Measurements from ENCODE around the gene DLG2.
"Not testable (repeated sequence)": the region's sequence is repeated elsewhere in the genome, so short reads cannot be mapped to it uniquely, and the experiment has no call there.

DLG2 gene

DNA sequence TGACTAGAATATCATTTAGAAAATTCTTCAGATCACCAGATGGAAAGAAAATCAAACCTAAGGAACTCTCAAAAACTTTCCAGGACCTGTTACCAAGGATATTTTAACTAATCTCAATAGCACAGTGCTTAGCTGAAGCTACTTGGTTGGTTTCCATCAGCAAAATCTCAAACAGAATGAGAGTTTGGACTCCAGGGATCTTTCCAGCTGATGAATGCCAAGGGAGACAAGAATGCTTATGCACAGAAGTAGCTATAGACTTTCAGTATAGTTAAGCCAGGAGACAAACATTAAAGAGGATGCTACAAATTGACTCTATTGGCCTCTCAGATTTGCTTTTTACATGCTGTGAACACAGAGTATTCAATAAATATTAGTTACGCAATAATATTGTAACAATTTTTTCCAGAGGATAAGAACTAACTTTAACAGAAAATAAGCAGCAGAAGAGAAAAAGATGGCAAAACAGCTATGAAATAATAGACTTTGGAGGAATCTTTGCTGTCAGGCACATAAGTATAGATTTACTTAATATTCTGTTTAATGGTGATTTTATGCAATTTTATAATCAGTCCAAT, 331.4 kb downstream of the DLG2 start:
- TF ChIP-seq, protein P1, sequence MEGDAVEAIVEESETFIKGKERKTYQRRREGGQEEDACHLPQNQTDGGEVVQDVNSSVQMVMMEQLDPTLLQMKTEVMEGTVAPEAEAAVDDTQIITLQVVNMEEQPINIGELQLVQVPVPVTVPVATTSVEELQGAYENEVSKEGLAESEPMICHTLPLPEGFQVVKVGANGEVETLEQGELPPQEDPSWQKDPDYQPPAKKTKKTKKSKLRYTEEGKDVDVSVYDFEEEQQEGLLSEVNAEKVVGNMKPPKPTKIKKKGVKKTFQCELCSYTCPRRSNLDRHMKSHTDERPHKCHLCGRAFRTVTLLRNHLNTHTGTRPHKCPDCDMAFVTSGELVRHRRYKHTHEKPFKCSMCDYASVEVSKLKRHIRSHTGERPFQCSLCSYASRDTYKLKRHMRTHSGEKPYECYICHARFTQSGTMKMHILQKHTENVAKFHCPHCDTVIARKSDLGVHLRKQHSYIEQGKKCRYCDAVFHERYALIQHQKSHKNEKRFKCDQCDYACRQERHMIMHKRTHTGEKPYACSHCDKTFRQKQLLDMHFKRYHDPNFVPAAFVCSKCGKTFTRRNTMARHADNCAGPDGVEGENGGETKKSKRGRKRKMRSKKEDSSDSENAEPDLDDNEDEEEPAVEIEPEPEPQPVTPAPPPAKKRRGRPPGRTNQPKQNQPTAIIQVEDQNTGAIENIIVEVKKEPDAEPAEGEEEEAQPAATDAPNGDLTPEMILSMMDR (IDR thresholded peaks at IDR 0.05; ENCODE audit: low read depth, low read length): no peak
- H3K4me3 ChIP-seq (ENCODE audit: low read depth, low read length): no peak overlapping the region

DNA sequence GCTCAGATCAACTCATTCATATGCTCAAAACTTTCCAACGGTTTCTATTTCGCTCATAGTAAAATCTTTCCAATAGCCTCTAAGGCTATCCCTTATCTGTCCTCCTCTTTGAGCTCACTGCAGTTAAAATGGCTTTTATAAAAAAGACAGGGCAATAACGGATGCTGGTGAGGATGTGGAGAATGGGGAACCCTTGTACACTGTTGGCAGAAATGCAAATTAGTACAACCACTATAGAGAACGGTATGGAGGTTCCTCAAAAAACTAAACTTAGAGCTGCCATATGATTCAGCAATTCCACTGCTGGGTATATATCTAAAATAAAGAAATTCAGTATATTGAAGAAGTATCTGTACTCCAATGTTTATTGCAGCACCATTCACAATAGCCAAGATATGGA, 345.6 kb downstream of the DLG2 start:
- TF ChIP-seq, protein P1 (IDR thresholded peaks at IDR 0.05; ENCODE audit: low read depth, low read length): no peak
- no peak overlapping the region for H3K4me3 ChIP-seq (ENCODE audit: low read depth, low read length)

DNA sequence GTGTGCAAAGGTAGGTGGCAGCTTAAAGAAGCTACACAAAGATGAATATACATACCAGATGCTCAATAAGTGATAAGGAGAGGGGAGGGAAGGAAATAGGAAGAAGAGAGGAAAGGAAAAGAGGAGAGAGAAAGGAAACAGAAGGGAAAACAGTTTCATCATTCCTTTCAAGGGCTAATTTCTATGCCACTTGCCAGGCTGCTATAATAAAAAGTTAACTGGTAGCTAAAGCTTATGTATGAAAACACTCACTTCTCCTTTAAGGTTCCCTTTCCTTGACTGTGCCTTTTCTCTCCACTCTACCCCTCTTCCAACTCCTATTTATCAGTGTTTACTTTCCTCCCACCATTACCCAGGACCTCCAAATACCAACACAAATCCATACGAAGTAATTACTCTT, 347.9 kb downstream of the DLG2 start:
- TF ChIP-seq, protein P1 (IDR thresholded peaks at IDR 0.05; ENCODE audit: low read depth, low read length): no peak
- H3K4me3 ChIP-seq (ENCODE audit: low read depth, low read length): no peak overlapping the region

DNA sequence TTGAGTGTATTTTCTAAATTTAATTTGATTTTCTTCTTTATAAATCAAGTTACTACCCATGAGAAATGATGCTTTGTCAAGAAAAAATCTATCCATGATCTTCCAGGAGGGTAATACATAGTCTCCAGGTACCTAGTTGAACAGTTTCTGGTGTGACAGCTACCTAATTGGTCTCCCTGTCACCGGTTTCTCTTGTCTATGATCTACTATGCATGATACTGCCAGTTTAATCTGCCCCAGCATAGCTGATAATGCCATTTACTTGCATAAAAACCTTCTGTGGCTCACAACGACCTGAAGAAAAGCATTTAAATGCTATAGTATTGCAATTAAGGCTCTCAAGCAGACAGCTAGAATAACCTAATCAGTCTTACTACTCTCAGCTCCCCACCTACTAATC, 349.5 kb downstream of the DLG2 start:
- H3K4me3 ChIP-seq (ENCODE audit: low read depth, low read length): no peak overlapping the region
- TF ChIP-seq, protein P1 (IDR thresholded peaks at IDR 0.05; ENCODE audit: low read depth, low read length): no peak

GRCh38 chr11:85276332-85276731, 350.8 kb downstream of the DLG2 start:
- no peak overlapping the region for H3K4me3 ChIP-seq (ENCODE audit: low read depth, low read length)
- TF ChIP-seq, protein P1 (IDR thresholded peaks at IDR 0.05; ENCODE audit: low read depth, low read length): no peak

- H3K4me3 ChIP-seq (ENCODE audit: low read depth, low read length): not testable (repeated sequence)
Measured at GRCh38 chr11:85270315-85270714, 356.8 kb downstream of the DLG2 start.

DNA sequence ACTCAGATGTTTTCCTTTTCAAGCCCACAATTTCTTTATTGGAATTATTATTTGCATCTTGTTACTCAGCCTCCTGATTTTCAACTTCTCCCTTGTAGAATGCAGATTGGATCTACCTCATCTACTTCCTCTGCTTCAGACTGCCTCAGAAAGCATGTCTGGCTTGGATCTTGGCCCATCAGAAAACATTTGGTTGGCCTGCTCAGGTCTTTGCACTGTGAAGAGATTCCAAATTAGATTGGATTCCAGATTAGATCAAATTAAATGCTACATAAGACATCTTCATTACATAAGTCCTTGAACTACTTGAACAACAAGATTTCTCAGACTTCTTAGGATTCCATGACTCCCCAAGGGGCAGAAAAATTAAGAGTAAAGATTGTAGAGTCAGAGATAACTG, 358.0 kb downstream of the DLG2 start:
- H3K4me3 ChIP-seq (ENCODE audit: low read depth, low read length): no peak overlapping the region
- TF ChIP-seq, protein P1 (IDR thresholded peaks at IDR 0.05; ENCODE audit: low read depth, low read length): no peak

- H3K4me3 ChIP-seq (ENCODE audit: low read depth, low read length): no peak overlapping the region
Measured at GRCh38 chr11:85266646-85267045, 360.5 kb downstream of the DLG2 start.

More at GRCh38 chr11:85266646-85267045, 360.5 kb downstream of the DLG2 start:
- TF ChIP-seq, protein P1 (IDR thresholded peaks at IDR 0.05; ENCODE audit: low read depth, low read length): no peak

All from WI38 (cell line).